H1 (cell line): ENCODE measurements around the gene ILF2. TPM values are rescaled to one million over a fixed set of nuclear protein-coding genes. Genes with fewer than 3 reads are reported as not detected.

Experiments
- CTCF ChIA-PET: fragments of 300-600 bp; sonication (Branson Sonifier 250); formaldehyde crosslinking; loops from one replicate; lab custom pipeline; 2021; ENCODE audit not compliant: partially characterized antibody; lab: Charles Lee
- POLR2A ChIA-PET: fragments of 300-600 bp; sonication (Branson Sonifier 250); formaldehyde crosslinking; loops from one replicate; lab custom pipeline; 2021; ENCODE audit warnings: inconsistent platforms; ENCODE audit not compliant: partially characterized antibody; lab: Charles Lee
- DNase-seq, 2 experiments: peaks; one replicate each; pipeline versions ENCODE4 v3.0.0 to v3.0.0-alpha.2; 2010 to 2022; ENCODE audit warnings: low spot score in 2 of 2, low read depth in 1 of 2, mixed read lengths in 1 of 2
- FAIRE-seq: peaks from 2 replicates; lab custom pipeline; 2011; peaks lifted over from hg19 to GRCh38; lab: Jason Lieb, UNC
- H2AFZ ChIP-seq: 2 replicates; pipeline ENCODE4 v1.8.1; 2012; ENCODE audit warnings: low read length, inconsistent platforms
- H2AK5ac ChIP-seq: 2 replicates; pipeline ENCODE4 v1.6.1; 2013; ENCODE audit warnings: low read depth, low read length
- H2BK120ac ChIP-seq: replicated peaks from 2 replicates; pipeline ENCODE3; 2013; ENCODE audit warnings: low read depth, low read length, inconsistent platforms
- H2BK12ac ChIP-seq: 2 replicates; pipeline ENCODE4 v1.6.1; 2013; ENCODE audit warnings: low read depth, low read length
- H2BK15ac ChIP-seq: 2 replicates; pipeline ENCODE4 v1.6.1; 2013; ENCODE audit warnings: low read length
- H2BK20ac ChIP-seq: 2 replicates; pipeline ENCODE4 v1.6.1; 2013; ENCODE audit warnings: low read length
- H2BK5ac ChIP-seq: 2 replicates; pipeline ENCODE4 v1.6.1; 2013; ENCODE audit warnings: low read depth, low read length
- H3K14ac ChIP-seq: 2 replicates; pipeline ENCODE4 v1.6.1; 2013; ENCODE audit warnings: inconsistent platforms; ENCODE audit not compliant: insufficient read length
- H3K18ac ChIP-seq: 2 replicates; pipeline ENCODE4 v1.6.1; 2013; ENCODE audit warnings: low read length; ENCODE audit errors: extremely low read depth
- H3K23ac ChIP-seq: 2 replicates; pipeline ENCODE4 v1.6.1; 2013; ENCODE audit warnings: inconsistent platforms; ENCODE audit not compliant: insufficient read length
- H3K23me2 ChIP-seq: 2 replicates; pipeline ENCODE4 v1.6.1; 2013; ENCODE audit warnings: low read depth, low read length
- H3K27ac ChIP-seq: 2 replicates; pipeline ENCODE4 v1.6.1; 2011; ENCODE audit warnings: low read depth, low read length, inconsistent platforms
- H3K27me3 ChIP-seq, 4 experiments: replicated peaks in 1 of 4; 1 replicate in 1 of 4; 2 replicates in 3 of 4; pipeline versions ENCODE4 v1.6.1 to v1.8.1; 2011 to 2013; ENCODE audit warnings: low read length in 3 of 4, mild to moderate bottlenecking in 3 of 4, inconsistent platforms in 2 of 4, mixed read lengths in 2 of 4, moderate library complexity in 1 of 4; ENCODE audit not compliant: control insufficient read depth in 3 of 4, insufficient read depth in 3 of 4; ENCODE audit errors: extremely low read depth in 1 of 4
- H3K36me3 ChIP-seq, 4 experiments: 2 replicates each; pipeline versions ENCODE4 v1.6.1 to v1.8.1; 2011 to 2013; ENCODE audit warnings: mild to moderate bottlenecking in 4 of 4, low read length in 3 of 4, moderate library complexity in 2 of 4, control low read depth in 1 of 4, inconsistent platforms in 1 of 4; ENCODE audit not compliant: insufficient read depth in 4 of 4, control insufficient read depth in 2 of 4
- H3K4ac ChIP-seq: replicated peaks from 2 replicates; pipeline ENCODE3; 2013; ENCODE audit warnings: low read length, low read depth, mixed read lengths, inconsistent platforms; ENCODE audit not compliant: insufficient read length
- H3K4me1 ChIP-seq, 4 experiments: replicated peaks in 1 of 4; 1 replicate in 1 of 4; 2 replicates in 3 of 4; pipeline versions ENCODE4 v1.6.1 to v1.8.1; 2011 to 2013; ENCODE audit warnings: low read length in 3 of 4, inconsistent platforms in 2 of 4, mixed read lengths in 1 of 4; ENCODE audit not compliant: insufficient read depth in 4 of 4, control insufficient read depth in 3 of 4
- H3K4me2 ChIP-seq, 2 experiments: 2 replicates each; pipeline versions ENCODE4 v1.6.1 to v1.8.1; 2011 to 2013; ENCODE audit warnings: low read depth in 2 of 2, low read length in 2 of 2, control low read depth in 1 of 2, inconsistent platforms in 1 of 2, mild to moderate bottlenecking in 1 of 2; ENCODE audit not compliant: insufficient read depth in 1 of 2
- H3K4me3 ChIP-seq, 4 experiments: fragments of 200-600, 300-600 bp in 1 of 4; sonication (generic), shearing (Covaris generic), sonication (Bioruptor Twin) in 1 of 4; 2 replicates each; pipeline versions ENCODE4 v1.5.1 to v1.8.1; 2011 to 2016; ENCODE audit warnings: low read length in 4 of 4, low read depth in 3 of 4, control low read depth in 2 of 4, inconsistent platforms in 2 of 4, mild to moderate bottlenecking in 2 of 4, mixed read lengths in 1 of 4, moderate library complexity in 1 of 4; ENCODE audit not compliant: insufficient read depth in 2 of 4; ENCODE audit errors: extremely low read depth in 1 of 4
- H3K56ac ChIP-seq: replicated peaks from 2 replicates; pipeline ENCODE3; 2013; ENCODE audit warnings: low read depth, mild to moderate bottlenecking, mixed read lengths, low read length, inconsistent platforms; ENCODE audit not compliant: insufficient read length
- H3K79me1 ChIP-seq: 2 replicates; pipeline ENCODE4 v1.6.1; 2013; ENCODE audit warnings: low read depth, low read length, control low read depth
- H3K79me2 ChIP-seq, 2 experiments: 2 replicates each; pipeline versions ENCODE4 v1.6.1 to v1.8.1; 2012 to 2013; ENCODE audit warnings: low read length in 2 of 2, mild to moderate bottlenecking in 2 of 2, inconsistent platforms in 1 of 2; ENCODE audit not compliant: insufficient read depth in 2 of 2, control insufficient read depth in 1 of 2
- H3K9ac ChIP-seq, 4 experiments: replicated peaks in 1 of 4; 1 replicate in 1 of 4; 2 replicates in 3 of 4; pipeline versions ENCODE4 v1.6.1 to v1.8.1; 2011 to 2013; ENCODE audit warnings: low read depth in 3 of 4, low read length in 3 of 4, control low read depth in 2 of 4, mild to moderate bottlenecking in 2 of 4, moderate library complexity in 2 of 4, inconsistent platforms in 1 of 4; ENCODE audit errors: extremely low read depth in 1 of 4
- H3K9me3 ChIP-seq, 2 experiments: 2 replicates each; pipeline versions ENCODE4 v1.6.1 to v1.8.1; 2012 to 2013; ENCODE audit warnings: mild to moderate bottlenecking in 2 of 2, moderate library complexity in 2 of 2, control low read depth in 1 of 2, inconsistent platforms in 1 of 2, low read depth in 1 of 2, low read length in 1 of 2, mixed read lengths in 1 of 2; ENCODE audit not compliant: insufficient read depth in 2 of 2
- H4K20me1 ChIP-seq, 2 experiments: replicated peaks in 1 of 2; 2 replicates each; pipeline versions ENCODE3 to v1.8.1; 2011 to 2013; ENCODE audit warnings: inconsistent platforms in 2 of 2, low read length in 2 of 2, mild to moderate bottlenecking in 1 of 2; ENCODE audit not compliant: insufficient read depth in 2 of 2, control insufficient read depth in 1 of 2
- H4K5ac ChIP-seq: 2 replicates; pipeline ENCODE4 v1.6.1; 2013; ENCODE audit warnings: low read length, low read depth, mixed read lengths, inconsistent platforms; ENCODE audit not compliant: insufficient read length
- H4K8ac ChIP-seq: 2 replicates; pipeline ENCODE4 v1.8.0; 2013; ENCODE audit warnings: mild to moderate bottlenecking, moderate library complexity, low read length, inconsistent platforms; ENCODE audit not compliant: insufficient read depth; ENCODE audit errors: extremely low read depth
- H4K91ac ChIP-seq: replicated peaks from 2 replicates; pipeline ENCODE3; 2013; ENCODE audit warnings: low read length, mixed read lengths, inconsistent platforms; ENCODE audit not compliant: insufficient read length
- RAD21 ChIP-seq, 2 experiments: IDR thresholded peaks in 1 of 2; conservative IDR thresholded peaks in 1 of 2; 2 replicates each; pipeline ENCODE4 v1.6.1; 2011; ENCODE audit warnings: low read depth in 2 of 2, low read length in 2 of 2, improper control_type of control experiment in 1 of 2, inconsistent platforms in 1 of 2, mild to moderate bottlenecking in 1 of 2, moderate library complexity in 1 of 2
- SP1 ChIP-seq: IDR thresholded peaks from 2 replicates; pipeline ENCODE4 v1.6.1; 2011; ENCODE audit warnings: low read depth, low read length
- WGBS, 2 experiments: shearing (Covaris generic) in 1 of 2; methylation state at CpG; one replicate each; pipeline versions ENCODE4 v1.1.6 to v1.1.7; 2013 to 2015; ENCODE audit warnings: low lambda C conversion rate in 2 of 2, mixed read lengths in 2 of 2, inconsistent platforms in 1 of 2, low coverage in 1 of 2, missing lambda C conversion rate in 1 of 2; ENCODE audit not compliant: insufficient replicate concordance in 2 of 2, insufficient coverage in 1 of 2, insufficient read length in 1 of 2; ENCODE audit errors: extremely low coverage in 1 of 2, missing lambda C conversion rate in 1 of 2; 5-methylcytosine and 5-hydroxymethylcytosine counted together
- polyA plus RNA-seq, 7 experiments: library from polyadenylated mRNA; depleted of rRNA in 3 of 7; stranded (reverse) in 5 of 7; unstranded in 2 of 7; fragments of >200 nt in 5 of 7; fragments of 200-250 nt in 2 of 7; gene quantifications; 1 replicate in 5 of 7; 2 replicates in 1 of 7; 4 replicates in 1 of 7; pipeline versions ENCODE4 v1.2.1 to v1.2.3, GENCODE V29; 2011 to 2013; ENCODE audit warnings: missing spikeins in 2 of 7, mixed read lengths in 2 of 7
- total RNA-seq: library from RNA; stranded (reverse); fragmentation: NEBNext Ultra II Directional; extraction: Animal tissue kit (Norgen Biotek cat#: 25700); gene quantifications from 2 replicates; pipeline ENCODE4 v1.2.1, GENCODE V29; 2021
- TF ChIP-seq, protein P1 (sequence below), 3 experiments: IDR thresholded peaks; 1 replicate in 2 of 3; 2 replicates in 1 of 3; pipeline versions ENCODE4 v1.5.1 to v1.6.1; 2011; ENCODE audit warnings: low read length in 3 of 3, mild to moderate bottlenecking in 3 of 3, inconsistent platforms in 2 of 3, low read depth in 1 of 3, moderate library complexity in 1 of 3; ENCODE audit not compliant: insufficient read depth in 1 of 3; ENCODE audit errors: control extremely low read depth in 1 of 3

Gene ILF2
- total and polyA plus RNA-seq, 2 of the 8 experiments (the other 6 are each of a cell fraction or from before 2014, with no cell fraction given): 389 to 474 TPM

DNA sequence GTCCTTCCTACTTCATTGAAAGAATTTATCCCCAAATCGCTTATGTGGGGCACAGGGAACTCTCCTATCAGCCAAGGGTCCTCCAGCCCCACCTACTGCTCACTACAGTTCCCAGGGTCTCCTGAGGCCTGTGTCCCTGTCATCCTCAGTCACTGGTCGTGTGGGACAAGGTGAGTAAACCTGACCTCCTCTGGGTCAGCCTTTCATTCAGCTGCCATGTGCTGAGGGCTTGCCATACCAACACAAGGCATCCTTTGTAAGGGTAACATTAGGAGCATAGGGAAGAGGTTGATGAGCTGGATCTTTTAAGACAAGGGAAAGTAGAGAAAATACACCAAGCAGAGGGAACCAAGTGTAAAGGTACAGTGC lies 23.5 kb downstream of the ILF2 start:
- Histone ChIP-seq H3K27me3 (no peaks in the 10 kb centered on the region), H2AK5ac (no peak overlapping the region), H3K4me3 (no peak overlapping the region), H3K27ac (no peak overlapping the region), H3K23ac (no peak overlapping the region), H4K20me1 (peaks cover 3% of the 10 kb centered on the region in 2 experiments), H3K4me1 (peaks cover 0 to 3% (median 0%) of the 10 kb centered on the region in 4 experiments; a peak in 1 of 7 replicates), H2BK120ac (no peak overlapping the region), H4K8ac (peak overlapping the region; percentile 0; the same call in 1 of the 2 replicates), H3K4ac (no peak overlapping the region), H3K14ac (no peak overlapping the region), H2BK20ac (no peak overlapping the region), H2BK15ac (no peak overlapping the region), H3K18ac (no peak overlapping the region), H3K56ac (no peak overlapping the region), H3K36me3 (peaks cover 23 to 38% (median 35%) of the 10 kb centered on the region in 4 experiments), H4K91ac (no peak overlapping the region), H3K9ac (no peak overlapping the region), H3K79me2 (no peaks in the 10 kb centered on the region), H3K23me2 (no peaks in the 10 kb centered on the region), H3K4me2 (no peak overlapping the region), H3K79me1 (no peaks in the 10 kb centered on the region), H3K9me3 (no peaks in the 10 kb centered on the region), H4K5ac (no peak overlapping the region), H2BK5ac (no peak overlapping the region), H2BK12ac (no peak overlapping the region), H2AFZ (no peak overlapping the region)
- CTCF ChIA-PET: interaction anchor here (0.8 to 3.1 kb wide), 11 partner anchors 9 to 152 kb away, joined by 3 to 13 read pairs (median 5); partner anchors contain the start of genes CHTOP, S100A1, S100A13 and S100A6
- POLR2A ChIA-PET: interaction anchor here (0.9 to 16.2 kb wide), 12 partner anchors 11 to 330 kb away, joined by 3 to 343 read pairs (median 4); partner anchors contain the start of genes CHTOP, ILF2, JTB and S100A1
- FAIRE-seq (no peak), DNase-seq (no peak)
- TF ChIP-seq, protein P1, sequence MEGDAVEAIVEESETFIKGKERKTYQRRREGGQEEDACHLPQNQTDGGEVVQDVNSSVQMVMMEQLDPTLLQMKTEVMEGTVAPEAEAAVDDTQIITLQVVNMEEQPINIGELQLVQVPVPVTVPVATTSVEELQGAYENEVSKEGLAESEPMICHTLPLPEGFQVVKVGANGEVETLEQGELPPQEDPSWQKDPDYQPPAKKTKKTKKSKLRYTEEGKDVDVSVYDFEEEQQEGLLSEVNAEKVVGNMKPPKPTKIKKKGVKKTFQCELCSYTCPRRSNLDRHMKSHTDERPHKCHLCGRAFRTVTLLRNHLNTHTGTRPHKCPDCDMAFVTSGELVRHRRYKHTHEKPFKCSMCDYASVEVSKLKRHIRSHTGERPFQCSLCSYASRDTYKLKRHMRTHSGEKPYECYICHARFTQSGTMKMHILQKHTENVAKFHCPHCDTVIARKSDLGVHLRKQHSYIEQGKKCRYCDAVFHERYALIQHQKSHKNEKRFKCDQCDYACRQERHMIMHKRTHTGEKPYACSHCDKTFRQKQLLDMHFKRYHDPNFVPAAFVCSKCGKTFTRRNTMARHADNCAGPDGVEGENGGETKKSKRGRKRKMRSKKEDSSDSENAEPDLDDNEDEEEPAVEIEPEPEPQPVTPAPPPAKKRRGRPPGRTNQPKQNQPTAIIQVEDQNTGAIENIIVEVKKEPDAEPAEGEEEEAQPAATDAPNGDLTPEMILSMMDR (IDR thresholded peaks at IDR 0.05; ENCODE audit: control extremely low read depth in 1 of 3, insufficient read depth in 1 of 3, low read depth in 1 of 3, low read length in 3 of 3): peak; percentile 8 to 19 (median 13); a peak in 3 of 4 replicates
- TF ChIP-seq RAD21 (IDR thresholded peaks at IDR 0.05 in 1 of 2, conservative IDR thresholded peaks at IDR 0.05 in 1 of 2; ENCODE audit: low read depth in 2 of 2, low read length in 2 of 2) (peak; percentile 2 to 35; a peak in 2 of 4 replicates), SP1 (no peak)
- 65% methylated on average over 2 of the region's 2 CpGs; no CpG with 5 or more reads in 1 of the 2 experiments for WGBS, 2 experiments
